ENCODE results near the gene RETREG1.

DNA sequence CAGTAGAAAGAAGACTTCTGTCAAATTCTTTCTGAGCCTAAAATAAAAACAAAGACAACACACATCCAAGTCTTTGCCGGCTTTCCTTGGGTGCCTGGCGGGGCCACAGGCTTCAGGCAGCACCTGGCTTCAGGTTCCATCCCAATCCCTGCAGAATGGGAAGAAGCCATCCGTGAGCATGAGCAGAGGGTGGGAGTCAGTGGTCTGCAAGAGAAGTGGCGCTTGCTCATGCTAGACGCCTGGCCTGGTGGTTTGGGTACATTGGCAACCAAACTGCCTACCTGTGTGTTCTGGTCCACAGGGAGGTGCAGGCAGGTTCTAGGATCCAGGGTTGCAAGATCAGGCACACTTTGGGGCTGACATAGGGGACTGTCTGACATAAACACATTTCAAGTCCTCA, 47.6 kb upstream of the RETREG1 start:
- TF ChIP-seq, protein P1, sequence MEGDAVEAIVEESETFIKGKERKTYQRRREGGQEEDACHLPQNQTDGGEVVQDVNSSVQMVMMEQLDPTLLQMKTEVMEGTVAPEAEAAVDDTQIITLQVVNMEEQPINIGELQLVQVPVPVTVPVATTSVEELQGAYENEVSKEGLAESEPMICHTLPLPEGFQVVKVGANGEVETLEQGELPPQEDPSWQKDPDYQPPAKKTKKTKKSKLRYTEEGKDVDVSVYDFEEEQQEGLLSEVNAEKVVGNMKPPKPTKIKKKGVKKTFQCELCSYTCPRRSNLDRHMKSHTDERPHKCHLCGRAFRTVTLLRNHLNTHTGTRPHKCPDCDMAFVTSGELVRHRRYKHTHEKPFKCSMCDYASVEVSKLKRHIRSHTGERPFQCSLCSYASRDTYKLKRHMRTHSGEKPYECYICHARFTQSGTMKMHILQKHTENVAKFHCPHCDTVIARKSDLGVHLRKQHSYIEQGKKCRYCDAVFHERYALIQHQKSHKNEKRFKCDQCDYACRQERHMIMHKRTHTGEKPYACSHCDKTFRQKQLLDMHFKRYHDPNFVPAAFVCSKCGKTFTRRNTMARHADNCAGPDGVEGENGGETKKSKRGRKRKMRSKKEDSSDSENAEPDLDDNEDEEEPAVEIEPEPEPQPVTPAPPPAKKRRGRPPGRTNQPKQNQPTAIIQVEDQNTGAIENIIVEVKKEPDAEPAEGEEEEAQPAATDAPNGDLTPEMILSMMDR (IDR thresholded peaks at IDR 0.05): no peak
- TF ChIP-seq FOXM1 (IDR thresholded peaks at IDR 0.05; ENCODE audit: low read depth): no peak

Measured in SK-N-SH (cell line).